HepG2 (cell line): ENCODE results near the gene RAB35. TPM values are rescaled to one million over a fixed set of nuclear protein-coding genes. Genes with fewer than 3 reads are reported as not detected.

ENCODE experiments used
- ATAC-seq: fragments of 200-7000 bp; cut with Tn5 transposase; 3 replicates; pipeline ENCODE4 v1.9.1; 2020; ENCODE audit warnings: mild to moderate bottlenecking, moderate library complexity
- BruUV-seq: library from RNA; stranded (reverse); fragments of 400-500 nt; replicated peaks from 2 replicates; lab custom pipeline; 2021; lab: Mats Ljungman, UMichigan
- CTCF ChIA-PET: fragments of 300-600 bp; formaldehyde crosslinking; extraction: SDS; loops from one replicate; lab custom pipeline; 2021; ENCODE audit warnings: low total read pairs, inconsistent platforms, low intra/inter-chr PET ratio; lab: Yijun Ruan, JAX
- POLR2A ChIA-PET: fragments of 350-600 bp; sonication (Branson Sonifier 250); formaldehyde crosslinking; loops from one replicate; lab custom pipeline; 2020; ENCODE audit warnings: antibody characterized with exemption, inconsistent platforms; lab: Yijun Ruan, JAX
- DNase-seq: peaks from one replicate; pipeline ENCODE4 v3.0.0-alpha.2; 2015; ENCODE audit warnings: low spot score
- FAIRE-seq: peaks from 3 replicates; lab custom pipeline; 2011; peaks lifted over from hg19 to GRCh38; lab: Jason Lieb, UNC
- H2AFZ ChIP-seq: one replicate; pipeline ENCODE4 v1.6.1; 2011; ENCODE audit warnings: low read length, inconsistent platforms
- H3K27ac ChIP-seq: fragments of 300-600 bp; 3 replicates; pipeline ENCODE4 v1.8.0; 2011; ENCODE audit warnings: mixed run types, mild to moderate bottlenecking, mixed read lengths, low read length, inconsistent platforms; ENCODE audit not compliant: insufficient read depth; ENCODE audit errors: extremely low read length
- H3K27me3 ChIP-seq, 2 experiments: fragments of 200-600 bp in 1 of 2; 2 replicates in 1 of 2; 3 replicates in 1 of 2; pipeline versions ENCODE4 v1.6.0 to v1.8.0; 2011; ENCODE audit warnings: low read length in 2 of 2, mild to moderate bottlenecking in 2 of 2, moderate library complexity in 2 of 2, inconsistent platforms in 1 of 2; ENCODE audit not compliant: insufficient read depth in 2 of 2, control insufficient read depth in 1 of 2
- H3K36me3 ChIP-seq, 2 experiments: fragments of 200-600 bp in 1 of 2; replicated peaks in 1 of 2; 2 replicates in 1 of 2; 3 replicates in 1 of 2; pipeline versions ENCODE4 v1.5.1 to v1.8.0; 2011; ENCODE audit warnings: low read length in 2 of 2, inconsistent platforms in 1 of 2; ENCODE audit not compliant: insufficient read depth in 2 of 2, control insufficient read depth in 1 of 2
- H3K4me1 ChIP-seq: 2 replicates; pipeline ENCODE4 v1.5.1; 2012; ENCODE audit warnings: low read length, inconsistent platforms; ENCODE audit not compliant: insufficient read depth
- H3K4me2 ChIP-seq: 2 replicates; pipeline ENCODE4 v1.6.0; 2011; ENCODE audit warnings: low read depth, low read length, inconsistent platforms
- H3K4me3 ChIP-seq, 3 experiments: fragments of 200-600 bp in 1 of 3; sonication (generic), shearing (Covaris generic) in 1 of 3; replicated peaks in 1 of 3; 2 replicates each; pipeline ENCODE4 v1.5.1; 2011 to 2016; ENCODE audit warnings: low read length in 3 of 3, inconsistent platforms in 2 of 3, low read depth in 2 of 3, mild to moderate bottlenecking in 2 of 3, control low read depth in 1 of 3, mixed read lengths in 1 of 3; ENCODE audit not compliant: insufficient read depth in 1 of 3
- H3K79me2 ChIP-seq: one replicate; pipeline ENCODE4 v1.6.1; 2011; ENCODE audit warnings: low read length, inconsistent platforms; ENCODE audit not compliant: insufficient read depth
- H3K9ac ChIP-seq: 2 replicates; pipeline ENCODE4 v1.6.0; 2011; ENCODE audit warnings: mild to moderate bottlenecking, low read depth, low read length, inconsistent platforms; ENCODE audit not compliant: insufficient read depth
- H3K9me3 ChIP-seq: 2 replicates; pipeline ENCODE4 v1.5.1; 2012; ENCODE audit warnings: mild to moderate bottlenecking, low read length
- H4K20me1 ChIP-seq: 2 replicates; pipeline ENCODE4 v1.6.0; 2011; ENCODE audit warnings: inconsistent platforms, mild to moderate bottlenecking, low read length, moderate library complexity; ENCODE audit not compliant: insufficient read depth
- CAMTA2 ChIP-seq: sonication (generic); formaldehyde crosslinking; IDR thresholded peaks from 2 replicates; pipeline ENCODE4 v1.4.0; 2020; ENCODE audit warnings: mild to moderate bottlenecking, missing genetic modification reagents, borderline replicate concordance
- ELF3 ChIP-seq: IDR thresholded peaks from 2 replicates; pipeline ENCODE4 v1.6.1; 2016; ENCODE audit warnings: missing genetic modification reagents, missing compliant biosample characterization
- FOXA3 ChIP-seq: IDR thresholded peaks from 2 replicates; pipeline ENCODE4 v1.6.1; 2016; ENCODE audit warnings: missing genetic modification reagents, missing compliant biosample characterization
- HDAC1 ChIP-seq: sonication (generic); formaldehyde crosslinking; IDR thresholded peaks from 2 replicates; pipeline ENCODE4 v1.5.1; 2020; ENCODE audit warnings: mild to moderate bottlenecking, missing genetic modification reagents
- HMG20A ChIP-seq: IDR thresholded peaks from 2 replicates; pipeline ENCODE4 v1.6.1; 2016; ENCODE audit warnings: borderline replicate concordance
- MAFG ChIP-seq: sonication (generic); formaldehyde crosslinking; IDR thresholded peaks from 2 replicates; pipeline ENCODE4 v1.5.1; 2020; ENCODE audit warnings: mild to moderate bottlenecking, missing genetic modification reagents
- MAFK ChIP-seq, 2 experiments: IDR thresholded peaks in 1 of 2; conservative IDR thresholded peaks in 1 of 2; 2 replicates each; pipeline ENCODE4 v1.6.1; 2011; ENCODE audit warnings: improper control_type of control experiment in 2 of 2, low read length in 2 of 2
- ONECUT2 ChIP-seq: sonication (generic); formaldehyde crosslinking; IDR thresholded peaks from 2 replicates; pipeline ENCODE4 v1.4.0; 2020; ENCODE audit warnings: missing genetic modification reagents
- PTBP1 ChIP-seq: fragments of 200-400 bp; formaldehyde crosslinking; IDR thresholded peaks from 2 replicates; pipeline ENCODE4 v1.6.1; 2018; ENCODE audit warnings: low read length, low read depth; ENCODE audit not compliant: poor library complexity, severe bottlenecking
- TFE3 ChIP-seq: IDR thresholded peaks from 2 replicates; pipeline ENCODE4 v1.6.1; 2016
- YEATS2 ChIP-seq: sonication (generic); formaldehyde crosslinking; IDR thresholded peaks from 2 replicates; pipeline ENCODE4 v1.4.0; 2020; ENCODE audit warnings: missing genetic modification reagents, borderline replicate concordance
- ZC3H4 ChIP-seq: sonication (generic); formaldehyde crosslinking; IDR thresholded peaks from 2 replicates; pipeline ENCODE4 v1.4.0; 2020; ENCODE audit warnings: missing genetic modification reagents, borderline replicate concordance
- ZFP37 ChIP-seq: sonication (generic); formaldehyde crosslinking; IDR thresholded peaks from 2 replicates; pipeline ENCODE4 v1.4.0; 2020; ENCODE audit warnings: missing genetic modification reagents, borderline replicate concordance
- ZMYM3 ChIP-seq: sonication (generic); formaldehyde crosslinking; IDR thresholded peaks from 2 replicates; pipeline ENCODE4 v1.5.1; 2020; ENCODE audit warnings: mild to moderate bottlenecking, missing genetic modification reagents
- ZNF33B ChIP-seq: sonication (generic); formaldehyde crosslinking; IDR thresholded peaks from 2 replicates; pipeline ENCODE4 v1.5.1; 2020; ENCODE audit warnings: mild to moderate bottlenecking, missing genetic modification reagents
- ZNF570 ChIP-seq: sonication (generic); formaldehyde crosslinking; IDR thresholded peaks from 2 replicates; pipeline ENCODE4 v1.4.0; 2020; ENCODE audit warnings: mild to moderate bottlenecking, missing genetic modification reagents, borderline replicate concordance
- ZNF574 ChIP-seq: sonication (generic); formaldehyde crosslinking; IDR thresholded peaks from 2 replicates; pipeline ENCODE4 v1.4.0; 2020; ENCODE audit warnings: missing genetic modification reagents
- ZNF614 ChIP-seq: IDR thresholded peaks from 2 replicates; pipeline ENCODE4 v1.6.1; 2018; ENCODE audit warnings: missing biosample characterization, missing genetic modification reagents, inconsistent platforms, borderline replicate concordance
- ZNF619 ChIP-seq: sonication (generic); formaldehyde crosslinking; IDR thresholded peaks from 2 replicates; pipeline ENCODE4 v1.4.0; 2020; ENCODE audit warnings: mild to moderate bottlenecking, missing genetic modification reagents
- ZNF780A ChIP-seq: sonication (generic); formaldehyde crosslinking; IDR thresholded peaks from 2 replicates; pipeline ENCODE4 v1.8.0; 2022; ENCODE audit warnings: mild to moderate bottlenecking, missing genetic modification reagents, moderate library complexity
- ZZZ3 ChIP-seq: sonication (generic); formaldehyde crosslinking; IDR thresholded peaks from 2 replicates; pipeline ENCODE4 v1.4.0; 2020; ENCODE audit warnings: missing genetic modification reagents, mild to moderate bottlenecking, borderline replicate concordance
- WGBS: methylation state at CpG from one replicate; pipeline ENCODE4 v1.1.6; 2017; ENCODE audit warnings: low lambda C conversion rate; 5-methylcytosine and 5-hydroxymethylcytosine counted together
- in situ Hi-C: cut with HindIII; loops from 2 replicates; pipeline ENCODE4 v1.10.0; 2017; ENCODE audit warnings: low pct_unique_long_range_greater_than_20kb; ENCODE audit not compliant: extremely low pct_ligation_motif_present
- intact Hi-C: fragments of 100-400 bp; cut with micrococcal nuclease; formaldehyde crosslinking; loops from one replicate; pipeline ENCODE4 v1.10.0; 2022; ENCODE audit not compliant: unreplicated experiment
- polyA plus RNA-seq, 8 experiments: library from polyadenylated mRNA; depleted of rRNA in 3 of 8; stranded (reverse) in 7 of 8; unstranded in 1 of 8; fragments of >200 nt; fragmentation: Illumina TruSeq in 4 of 8; extraction: Trizol in 4 of 8; gene quantifications; 2 replicates each; pipeline versions ENCODE4 v1.2.1 to v1.2.3, GENCODE V29; 2011 to 2016; ENCODE audit warnings: low read depth in 4 of 8, missing spikeins in 1 of 8, mixed read lengths in 1 of 8; ENCODE audit not compliant: insufficient read depth in 1 of 8
- total RNA-seq, 5 experiments: library from RNA; depleted of rRNA; stranded (reverse); fragments of >200 nt; fragmentation: Illumina TruSeq; extraction: Trizol; gene quantifications; 2 replicates each; pipeline ENCODE4 v1.2.3, GENCODE V29; 2016; ENCODE audit warnings: low read depth in 1 of 5

Gene RAB35
- total and polyA plus RNA-seq, 2 of the 13 experiments (the other 11 are each of a cell fraction or from before 2014, with no cell fraction given), result 25.2 to 29.1 TPM

DNA sequence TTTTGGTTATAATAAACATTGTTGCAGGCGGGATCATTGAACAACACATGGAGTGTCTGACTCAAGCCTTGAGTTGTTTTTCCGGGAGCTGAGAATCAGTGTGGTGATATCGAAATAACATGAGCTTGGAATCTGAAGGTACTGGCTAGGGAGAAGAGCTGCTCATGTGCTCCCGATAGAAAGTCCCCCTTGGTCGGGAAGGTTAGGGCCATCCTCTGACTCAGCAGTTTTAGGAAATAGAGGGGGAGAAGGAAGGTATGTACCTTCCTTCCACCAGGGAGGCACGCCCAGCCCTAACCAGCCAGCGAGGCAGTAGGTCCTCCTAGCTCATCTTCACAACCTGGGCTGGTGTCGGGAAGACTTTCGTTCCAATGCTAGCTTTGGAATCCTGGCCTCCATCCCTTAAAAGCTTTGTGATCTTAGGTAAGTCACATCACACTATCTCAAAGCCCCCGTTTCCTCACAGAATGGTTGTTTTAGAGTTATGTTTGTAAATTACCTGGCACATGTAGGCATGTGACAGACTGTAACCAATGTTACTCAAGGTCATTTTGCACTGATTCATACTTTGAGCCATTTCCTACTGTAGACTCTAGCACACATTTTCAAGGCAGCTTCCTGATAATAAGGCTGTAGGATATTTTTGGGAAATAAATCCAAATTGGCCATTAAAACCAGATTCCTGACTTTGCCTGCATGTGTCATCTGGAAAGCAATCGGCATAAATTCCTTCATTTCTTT lies 1.9 kb upstream of the RAB35 start:
- Histone ChIP-seq H3K4me1 (peaks cover 74% of the 10 kb centered on the region), H4K20me1 (peaks cover 9% of the 10 kb centered on the region), H3K4me3 (peak overlapping the region; percentile 68 to 99 (median 70)), H3K27me3 (no peaks in the 10 kb centered on the region; a peak in 1 of 5 replicates), H3K27ac (peak overlapping the region; percentile 92), H3K36me3 (no peaks in the 10 kb centered on the region; a peak in 1 of 5 replicates), H3K79me2 (peaks cover 37% of the 10 kb centered on the region), H3K9me3 (no peaks in the 10 kb centered on the region), H3K4me2 (peak overlapping the region; percentile 66), H3K9ac (peak overlapping the region; percentile 91; the same call in 1 of the 2 replicates), H2AFZ (no peak overlapping the region)
- FAIRE-seq, result peak; percentile 64
- DNase-seq, result peak; percentile 52
- 39% methylated on average over 11 of the region's 11 CpGs for WGBS
- intact Hi-C loops (no loop called here), in situ Hi-C loops (no loop called here)
- ATAC-seq, result no peak
- no TSS peak for BruUV-seq
- ChIA-PET POLR2A (interaction anchor here (0.6 to 7.5 kb wide), 6 partner anchors 8 to 173 kb away, joined by 3 to 92 read pairs (median 13); partner anchors contain the start of genes RNU4-1, RNU4-2 and RPLP0), CTCF (no interaction called here)
- TF ChIP-seq CAMTA2 (CRISPR knock-in tag) (no peak), ZFP37 (no peak), HDAC1 (0 out of 2 replicates have a peak, but pooled peaks have one; percentile 16), ZNF780A (CRISPR knock-in tag) (no peak), PTBP1 (no peak), ZNF33B (CRISPR knock-in tag) (no peak), MAFK (conservative IDR thresholded peaks at IDR 0.05 in 1 of 2, IDR thresholded peaks at IDR 0.05 in 1 of 2; ENCODE audit: low read length in 2 of 2) (peak; percentile 96 to 97), ZZZ3 (CRISPR knock-in tag) (no peak), ELF3 (CRISPR knock-in tag) (peak; percentile 47; the same call in 1 of the 2 replicates), ZNF574 (CRISPR knock-in tag) (0 out of 2 replicates have a peak, but pooled peaks have one; percentile 19), ZNF619 (no peak), YEATS2 (no peak), ZNF614 (CRISPR knock-in tag) (no peak), ZC3H4 (CRISPR knock-in tag) (no peak), TFE3 (CRISPR knock-in tag) (peak; percentile 31; the same call in 1 of the 2 replicates), ZMYM3 (CRISPR knock-in tag) (0 out of 2 replicates have a peak, but pooled peaks have one; percentile 22), ONECUT2 (CRISPR knock-in tag) (no peak), ZNF570 (CRISPR knock-in tag) (no peak), MAFG (CRISPR knock-in tag) (peak; percentile 81), HMG20A (CRISPR knock-in tag) (peak; percentile 43; the same call in 1 of the 2 replicates), FOXA3 (CRISPR knock-in tag) (peak; percentile 36; the same call in 1 of the 2 replicates)
